GM12864 (cell line): Measurements from ENCODE around the gene HDDC3.

ENCODE experiments used
- DNase-seq: peaks from one replicate; pipeline ENCODE4 v3.0.0-alpha.2; 2011; ENCODE audit warnings: low read depth
- H3K4me3 ChIP-seq: 2 replicates; pipeline ENCODE4 v1.5.1; 2011; ENCODE audit warnings: mild to moderate bottlenecking, low read depth, low read length, control low read depth
- CTCF ChIP-seq: IDR thresholded peaks from 2 replicates; pipeline ENCODE4 v1.5.1; 2011; ENCODE audit warnings: low read depth, mild to moderate bottlenecking, moderate library complexity, low read length, control low read depth, inconsistent platforms; ENCODE audit errors: missing control alignments

The HDDC3 gene

GRCh38 chr15:90883526-90883975 lies 48.8 kb downstream of the HDDC3 start:
- H3K4me3 ChIP-seq = no peak overlapping the region

GRCh38 chr15:90882781-90883525 lies 49.4 kb downstream of the HDDC3 start:
- H3K4me3 ChIP-seq = no peak overlapping the region
- TF ChIP-seq CTCF = no peak
- DNase-seq = no peak

More at GRCh38 chr15:90883526-90883975, 48.8 kb downstream of the HDDC3 start:
- no peak for TF ChIP-seq CTCF
- no peak for DNase-seq

GRCh38 chr15:90881978-90882721 lies 50.2 kb downstream of the HDDC3 start:
- no peak for DNase-seq
- no peak for TF ChIP-seq CTCF
- no peak overlapping the region for H3K4me3 ChIP-seq

GRCh38 chr15:90881181-90881977 lies 51.0 kb downstream of the HDDC3 start:
- no peak for DNase-seq
- no peak for TF ChIP-seq CTCF
- H3K4me3 ChIP-seq = no peak overlapping the region

GRCh38 chr15:90880381-90881145 lies 51.8 kb downstream of the HDDC3 start:
- no peak for TF ChIP-seq CTCF
- no peak overlapping the region for H3K4me3 ChIP-seq

More at GRCh38 chr15:90880381-90881145, 51.8 kb downstream of the HDDC3 start:
- DNase-seq = no peak
